ENCODE measurements around the gene HPCAL1.

- TF ChIP-seq, protein P1, sequence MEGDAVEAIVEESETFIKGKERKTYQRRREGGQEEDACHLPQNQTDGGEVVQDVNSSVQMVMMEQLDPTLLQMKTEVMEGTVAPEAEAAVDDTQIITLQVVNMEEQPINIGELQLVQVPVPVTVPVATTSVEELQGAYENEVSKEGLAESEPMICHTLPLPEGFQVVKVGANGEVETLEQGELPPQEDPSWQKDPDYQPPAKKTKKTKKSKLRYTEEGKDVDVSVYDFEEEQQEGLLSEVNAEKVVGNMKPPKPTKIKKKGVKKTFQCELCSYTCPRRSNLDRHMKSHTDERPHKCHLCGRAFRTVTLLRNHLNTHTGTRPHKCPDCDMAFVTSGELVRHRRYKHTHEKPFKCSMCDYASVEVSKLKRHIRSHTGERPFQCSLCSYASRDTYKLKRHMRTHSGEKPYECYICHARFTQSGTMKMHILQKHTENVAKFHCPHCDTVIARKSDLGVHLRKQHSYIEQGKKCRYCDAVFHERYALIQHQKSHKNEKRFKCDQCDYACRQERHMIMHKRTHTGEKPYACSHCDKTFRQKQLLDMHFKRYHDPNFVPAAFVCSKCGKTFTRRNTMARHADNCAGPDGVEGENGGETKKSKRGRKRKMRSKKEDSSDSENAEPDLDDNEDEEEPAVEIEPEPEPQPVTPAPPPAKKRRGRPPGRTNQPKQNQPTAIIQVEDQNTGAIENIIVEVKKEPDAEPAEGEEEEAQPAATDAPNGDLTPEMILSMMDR (IDR thresholded peaks at IDR 0.05) = no peak
- TF ChIP-seq POLR2A (IDR thresholded peaks at IDR 0.05) = no peak
Observed at GRCh38 chr2:10303181-10303693, 533 bp downstream of the HPCAL1 start.

Data from testis (tissue), 2 donors.